CD4-positive, alpha-beta T cell treated with Interleukin-12 subunit alpha and Interleukin-12 subunit beta, for 1 hour (primary cell): Measurements from ENCODE around the gene CACNB4.
"Not testable (repeated sequence)": the region's sequence is repeated elsewhere in the genome, so short reads cannot be mapped to it uniquely, and the experiment has no call there.

Source experiments
- DNase-seq: peaks from one replicate; pipeline ENCODE4 v3.0.0-alpha.2; 2020

Gene CACNB4

GRCh38 chr2:152049541-152049940 is 49.3 kb downstream of the CACNB4 start:
- no peak for DNase-seq

GRCh38 chr2:152047824-152048471 is 50.9 kb downstream of the CACNB4 start:
- DNase-seq = no peak

GRCh38 chr2:152046940-152047339 is 51.9 kb downstream of the CACNB4 start:
- no peak for DNase-seq

DNA sequence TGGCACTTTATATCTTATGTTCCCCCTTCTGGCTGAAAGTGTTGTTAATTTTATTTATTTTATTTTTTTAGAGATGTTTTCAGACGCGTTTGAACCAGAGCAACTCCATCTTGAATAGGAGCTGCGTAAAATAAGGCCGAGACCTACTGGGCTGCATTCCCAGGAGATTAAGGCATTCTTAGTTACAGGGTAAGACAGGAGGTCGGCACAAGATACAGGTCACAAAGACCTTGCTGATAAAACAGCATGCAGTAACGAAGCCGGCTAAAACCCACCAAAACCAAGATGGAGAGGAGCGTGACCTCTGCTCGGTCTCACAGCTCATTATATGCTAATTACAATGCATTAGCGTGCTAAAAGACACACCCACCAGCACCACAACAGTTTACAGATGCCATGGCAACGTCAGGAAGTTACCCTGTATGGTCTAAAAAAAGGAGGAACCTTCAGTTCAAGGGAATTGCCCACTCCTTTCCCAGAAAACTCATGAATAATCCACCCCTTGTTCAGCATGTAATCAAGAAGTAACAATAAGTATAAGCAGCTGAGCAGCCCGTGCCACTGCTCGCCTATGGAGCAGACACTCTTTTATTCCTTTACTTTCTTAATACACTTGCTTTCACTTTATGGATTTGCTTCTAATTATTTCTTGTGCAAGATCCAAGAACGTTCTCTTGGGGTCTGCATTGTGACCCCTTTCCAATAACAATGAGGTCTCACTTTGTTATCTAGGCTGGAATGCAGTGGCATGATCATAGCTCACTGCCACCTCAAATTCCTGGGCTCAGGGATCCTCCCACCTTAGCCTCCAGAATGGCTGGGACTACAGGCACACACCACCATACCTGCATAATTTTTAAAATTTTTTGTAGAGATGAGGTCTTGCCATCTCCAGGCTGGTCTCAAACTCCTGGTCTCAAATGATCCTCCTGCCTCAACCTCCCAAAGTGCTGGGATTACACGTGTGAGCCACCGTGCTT is 55.9 kb downstream of the CACNB4 start:
- peak; percentile 6 for DNase-seq

GRCh38 chr2:152038441-152038958 is 60.3 kb downstream of the CACNB4 start:
- DNase-seq = no peak

DNA sequence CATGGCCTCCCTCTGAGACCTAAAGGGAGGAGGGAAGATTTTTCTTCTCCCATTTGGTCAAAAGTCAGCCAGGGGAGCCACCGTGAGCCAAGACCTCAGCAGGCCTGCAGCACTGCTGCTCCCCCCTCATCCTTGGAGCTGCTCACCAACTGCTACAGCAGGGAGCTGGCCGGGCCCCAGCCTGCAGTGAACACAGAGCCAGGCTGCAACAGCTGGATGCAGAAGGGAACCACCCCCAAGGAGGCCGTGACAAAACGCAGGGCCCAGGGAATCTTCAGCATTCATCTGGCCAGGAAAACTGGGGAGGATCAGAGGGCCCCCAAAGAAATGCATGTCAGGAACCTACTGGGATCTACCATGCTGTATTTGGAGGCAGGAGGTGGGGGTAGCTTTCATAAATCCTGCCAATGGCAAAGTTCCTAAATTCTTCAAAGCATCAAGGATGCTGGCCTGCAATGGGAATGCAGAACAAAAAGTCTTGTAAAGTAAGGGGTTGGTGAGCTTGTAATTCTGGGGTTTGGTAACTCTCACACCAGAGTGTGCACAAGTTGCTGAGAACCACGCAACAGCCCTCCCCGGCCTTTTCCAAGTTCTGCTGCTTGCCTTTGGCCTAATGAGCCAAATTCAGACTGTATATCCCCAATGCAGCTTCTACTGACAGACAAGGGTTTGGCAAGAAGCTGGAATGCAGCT is 61.0 kb downstream of the CACNB4 start:
- no peak for DNase-seq

GRCh38 chr2:152036611-152037469 is 62.0 kb downstream of the CACNB4 start:
- peak; percentile 50 for DNase-seq

DNA sequence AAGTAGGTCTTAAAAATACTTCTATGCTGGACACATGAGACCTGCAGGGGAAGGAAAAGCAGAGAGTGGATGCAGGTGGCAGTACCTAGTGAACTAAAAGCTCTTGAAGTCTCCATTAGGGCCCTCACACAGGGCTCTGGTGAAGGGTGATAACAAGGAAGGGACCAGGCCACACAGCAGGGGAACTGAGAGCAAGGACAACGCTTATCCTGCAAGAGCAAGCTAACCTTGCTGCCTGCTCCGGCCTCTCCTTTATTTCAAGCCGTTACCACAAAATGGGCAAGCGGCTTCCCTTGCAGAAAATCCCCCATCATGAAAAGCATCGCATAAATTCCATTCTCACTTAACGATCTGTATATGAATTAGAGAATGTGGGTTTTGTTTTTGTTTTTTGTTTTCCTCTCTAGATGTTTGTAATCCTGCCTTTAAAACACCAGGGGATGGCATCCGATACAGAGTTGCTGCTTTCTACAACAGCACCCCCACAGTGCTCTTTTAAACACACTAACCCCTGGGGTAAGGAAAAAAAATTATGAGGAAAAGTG is 64.5 kb downstream of the CACNB4 start:
- no peak for DNase-seq

DNA sequence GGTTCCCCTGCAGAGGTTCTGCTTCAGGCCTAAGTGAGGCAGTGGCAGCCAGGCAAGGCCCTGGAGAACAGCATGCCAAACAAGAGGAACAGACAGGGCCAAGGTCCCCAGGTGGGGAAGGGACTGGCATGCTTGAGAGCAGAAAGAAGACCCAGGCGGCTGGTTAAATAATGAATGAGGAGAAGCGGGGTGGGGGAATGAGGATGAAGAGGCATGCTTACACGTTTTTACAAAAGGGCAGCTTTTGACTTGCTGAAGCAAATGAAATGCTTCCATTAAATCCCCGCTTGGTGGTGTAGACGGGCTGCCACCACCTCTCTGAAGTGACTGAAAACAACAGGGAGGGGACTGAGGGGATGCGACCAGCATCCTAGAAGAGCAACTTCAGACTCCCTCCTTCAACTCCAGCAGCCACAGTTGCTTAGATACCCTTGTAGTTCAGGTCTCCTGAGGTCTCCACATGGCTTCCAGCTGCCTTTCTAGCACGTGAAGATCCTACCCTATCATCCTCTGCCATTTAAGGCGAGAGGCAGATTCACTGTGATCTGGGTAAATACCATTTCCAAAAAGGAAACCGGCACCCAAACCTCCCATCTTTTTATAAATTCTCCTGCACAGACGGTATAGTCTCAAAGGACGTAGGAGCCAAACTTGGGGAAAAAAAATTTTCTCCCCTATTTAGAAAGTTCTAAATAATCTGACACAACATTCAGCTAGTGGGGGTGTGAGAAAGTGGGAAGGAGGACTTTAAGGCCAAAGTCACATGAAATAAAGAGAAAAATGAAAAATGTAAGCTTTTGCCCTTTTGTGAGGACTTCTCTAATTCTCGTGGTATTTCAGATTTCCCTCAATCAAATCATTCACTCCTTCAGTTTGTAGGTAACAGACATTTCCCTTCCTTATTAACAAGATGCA is 65.6 kb downstream of the CACNB4 start:
- no peak for DNase-seq

GRCh38 chr2:152031747-152032306 is 67.0 kb downstream of the CACNB4 start:
- no peak for DNase-seq

GRCh38 chr2:152030596-152031328 is 68.1 kb downstream of the CACNB4 start:
- DNase-seq = not testable (repeated sequence)

GRCh38 chr2:152028182-152028862 is 70.5 kb downstream of the CACNB4 start:
- no peak for DNase-seq

DNA sequence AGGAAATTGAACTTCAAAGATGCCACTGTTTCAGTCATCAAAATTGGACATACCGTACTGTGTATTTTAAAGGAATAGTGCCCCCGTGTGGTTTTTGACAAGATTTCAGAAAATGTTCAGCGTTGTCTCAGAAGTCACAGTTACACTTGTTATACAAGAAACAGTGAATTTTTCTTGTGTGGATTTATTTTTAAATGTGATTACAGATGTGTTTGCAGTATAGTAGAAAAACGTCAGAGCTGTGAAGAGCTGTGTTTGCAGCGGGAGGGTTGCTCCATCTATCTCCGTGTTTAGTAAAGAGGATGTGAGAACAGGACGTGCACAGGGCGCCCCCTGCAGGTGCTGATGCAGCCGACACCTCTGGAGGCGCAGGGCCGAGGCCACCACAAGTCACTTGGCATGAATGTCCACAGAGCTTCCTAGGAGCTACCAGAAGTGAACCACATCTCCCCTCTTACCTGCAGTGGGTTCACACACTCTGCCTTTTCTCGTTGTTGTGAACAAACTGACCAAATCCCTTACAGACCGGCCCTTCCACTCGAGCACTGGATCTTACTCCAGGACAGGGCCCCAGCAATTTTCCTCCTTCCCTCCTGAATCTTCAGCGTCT is 73.1 kb downstream of the CACNB4 start:
- peak; percentile 72 for DNase-seq

GRCh38 chr2:152024477-152024876 is 74.4 kb downstream of the CACNB4 start:
- DNase-seq = no peak

- DNase-seq = no peak
Measured at GRCh38 chr2:152022090-152022489, 76.8 kb downstream of the CACNB4 start.

- not testable (repeated sequence) for DNase-seq
Measured at GRCh38 chr2:152021001-152021400, 77.8 kb downstream of the CACNB4 start.

GRCh38 chr2:152019732-152020131 is 79.1 kb downstream of the CACNB4 start:
- no peak for DNase-seq
